ENCODE results near the gene SEC24D. TPM values are rescaled to one million over a fixed set of nuclear protein-coding genes. Genes with fewer than 3 reads are reported as not detected.

Gene SEC24D
- total RNA-seq, 1 donor from 2014 or later: 8.2 TPM

DNA sequence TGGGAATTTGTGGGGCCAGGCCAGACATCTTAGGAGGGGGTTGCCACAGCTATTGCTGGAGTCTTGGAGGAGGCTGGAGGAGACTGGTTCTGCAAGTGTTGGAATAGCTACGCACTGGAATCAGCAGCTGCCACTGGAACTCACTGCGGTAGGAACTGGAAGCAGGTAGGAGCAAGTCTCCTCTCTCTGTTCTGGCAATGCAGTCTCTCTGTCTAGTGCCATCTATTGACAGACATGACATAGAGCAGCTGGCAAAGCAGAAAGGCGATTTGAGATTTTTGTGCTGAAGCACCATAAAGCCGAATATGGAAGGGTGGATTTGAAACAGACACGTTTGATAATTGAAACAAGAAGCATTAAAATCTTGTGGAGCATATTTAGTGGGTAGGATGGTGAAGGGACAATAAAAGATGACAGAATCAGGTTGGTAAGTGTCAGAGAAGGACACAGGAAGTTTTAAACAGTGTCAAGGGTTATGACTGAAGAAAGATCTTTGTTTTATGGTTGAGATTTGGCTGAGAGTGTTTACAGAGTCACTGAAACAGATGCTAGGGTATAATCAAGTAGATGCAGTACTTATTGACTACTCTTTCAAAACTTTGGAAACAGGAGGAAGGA, 29.3 kb upstream of the SEC24D start:
- no peaks in the 10 kb centered on the region for H3K9me3 Mint-ChIP-seq
- no peak overlapping the region for H3K4me3 Mint-ChIP-seq
- no peaks in the 10 kb centered on the region for H3K4me1 Mint-ChIP-seq
- no peak overlapping the region for H3K9ac ChIP-seq
- H3K27ac Mint-ChIP-seq: no peak overlapping the region
- H3K36me3 Mint-ChIP-seq: no peaks in the 10 kb centered on the region
- no peaks in the 10 kb centered on the region for H3K79me2 ChIP-seq (ENCODE audit: low read depth)
- TF ChIP-seq, protein P1, sequence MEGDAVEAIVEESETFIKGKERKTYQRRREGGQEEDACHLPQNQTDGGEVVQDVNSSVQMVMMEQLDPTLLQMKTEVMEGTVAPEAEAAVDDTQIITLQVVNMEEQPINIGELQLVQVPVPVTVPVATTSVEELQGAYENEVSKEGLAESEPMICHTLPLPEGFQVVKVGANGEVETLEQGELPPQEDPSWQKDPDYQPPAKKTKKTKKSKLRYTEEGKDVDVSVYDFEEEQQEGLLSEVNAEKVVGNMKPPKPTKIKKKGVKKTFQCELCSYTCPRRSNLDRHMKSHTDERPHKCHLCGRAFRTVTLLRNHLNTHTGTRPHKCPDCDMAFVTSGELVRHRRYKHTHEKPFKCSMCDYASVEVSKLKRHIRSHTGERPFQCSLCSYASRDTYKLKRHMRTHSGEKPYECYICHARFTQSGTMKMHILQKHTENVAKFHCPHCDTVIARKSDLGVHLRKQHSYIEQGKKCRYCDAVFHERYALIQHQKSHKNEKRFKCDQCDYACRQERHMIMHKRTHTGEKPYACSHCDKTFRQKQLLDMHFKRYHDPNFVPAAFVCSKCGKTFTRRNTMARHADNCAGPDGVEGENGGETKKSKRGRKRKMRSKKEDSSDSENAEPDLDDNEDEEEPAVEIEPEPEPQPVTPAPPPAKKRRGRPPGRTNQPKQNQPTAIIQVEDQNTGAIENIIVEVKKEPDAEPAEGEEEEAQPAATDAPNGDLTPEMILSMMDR (IDR thresholded peaks at IDR 0.05): peak; percentile 74
- no peak for TF ChIP-seq EZH2phosphoT487 (IDR thresholded peaks at IDR 0.05)
- TF ChIP-seq EZH2 (IDR thresholded peaks at IDR 0.05): no peak
- peaks cover 2% of the 10 kb centered on the region for H3K27me3 Mint-ChIP-seq (ENCODE audit: insufficient read depth, low read depth)
- H3K4me3 ChIP-seq: no peak overlapping the region
- H4K20me1 ChIP-seq (ENCODE audit: low read depth): no peaks in the 10 kb centered on the region
- H3K27ac ChIP-seq: no peak overlapping the region
- H3K27me3 ChIP-seq: no peaks in the 10 kb centered on the region
- H3F3A ChIP-seq (ENCODE audit: low read depth): no peaks in the 10 kb centered on the region
- H3K36me3 ChIP-seq: no peaks in the 10 kb centered on the region
- no peaks in the 10 kb centered on the region for H3K9me3 ChIP-seq (ENCODE audit: low read depth)
- peak; percentile 73 for DNase-seq (ENCODE audit: low spot score)
- peaks cover 2% of the 10 kb centered on the region for H3K4me1 ChIP-seq
- peak overlapping the region; percentile 96 for H2AFZ ChIP-seq (replicated peaks)
- no peak overlapping the region for H3K4me2 ChIP-seq

DNA sequence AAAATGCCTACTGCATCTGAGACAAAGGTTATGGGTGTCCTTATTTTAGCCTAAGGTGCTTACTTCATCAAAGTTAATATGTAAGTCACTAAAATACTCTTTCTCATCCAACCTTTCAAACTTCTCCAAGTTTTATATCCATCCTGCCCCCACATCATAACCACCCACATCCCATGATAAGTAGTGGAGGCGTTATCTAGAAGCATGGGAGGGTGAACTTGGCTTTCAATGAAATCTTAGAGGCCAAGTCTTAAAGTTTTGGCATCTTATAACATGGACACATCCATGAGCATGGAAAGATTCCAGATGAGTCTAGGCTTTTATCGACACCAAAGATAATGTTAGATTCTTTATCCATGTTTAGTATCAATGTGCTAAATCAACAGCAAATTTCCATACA, 22.9 kb upstream of the SEC24D start:
- Mint-ChIP-seq H3K27ac (no peak overlapping the region), H3K27me3 (ENCODE audit: insufficient read depth, low read depth) (no peaks in the 10 kb centered on the region), H3K9me3 (no peaks in the 10 kb centered on the region), H3K4me1 (no peaks in the 10 kb centered on the region), H3K36me3 (no peaks in the 10 kb centered on the region), H3K4me3 (no peak overlapping the region)
- no peaks in the 10 kb centered on the region for H3K36me3 ChIP-seq
- H3K27ac ChIP-seq: no peak overlapping the region
- no peak overlapping the region for H3K9ac ChIP-seq
- no peak for DNase-seq (ENCODE audit: low spot score)
- TF ChIP-seq, protein P1 (IDR thresholded peaks at IDR 0.05): no peak
- no peak for TF ChIP-seq EZH2 (IDR thresholded peaks at IDR 0.05)
- no peak for TF ChIP-seq EZH2phosphoT487 (IDR thresholded peaks at IDR 0.05)
- H3K4me3 ChIP-seq: no peak overlapping the region
- no peaks in the 10 kb centered on the region for H4K20me1 ChIP-seq (ENCODE audit: low read depth)
- H3F3A ChIP-seq (ENCODE audit: low read depth): no peaks in the 10 kb centered on the region
- no peak overlapping the region for H2AFZ ChIP-seq (replicated peaks)
- H3K9me3 ChIP-seq (ENCODE audit: low read depth): no peaks in the 10 kb centered on the region
- no peaks in the 10 kb centered on the region for H3K4me1 ChIP-seq
- no peak overlapping the region for H3K4me2 ChIP-seq
- no peaks in the 10 kb centered on the region for H3K27me3 ChIP-seq
- H3K79me2 ChIP-seq (ENCODE audit: low read depth): no peaks in the 10 kb centered on the region

DNA sequence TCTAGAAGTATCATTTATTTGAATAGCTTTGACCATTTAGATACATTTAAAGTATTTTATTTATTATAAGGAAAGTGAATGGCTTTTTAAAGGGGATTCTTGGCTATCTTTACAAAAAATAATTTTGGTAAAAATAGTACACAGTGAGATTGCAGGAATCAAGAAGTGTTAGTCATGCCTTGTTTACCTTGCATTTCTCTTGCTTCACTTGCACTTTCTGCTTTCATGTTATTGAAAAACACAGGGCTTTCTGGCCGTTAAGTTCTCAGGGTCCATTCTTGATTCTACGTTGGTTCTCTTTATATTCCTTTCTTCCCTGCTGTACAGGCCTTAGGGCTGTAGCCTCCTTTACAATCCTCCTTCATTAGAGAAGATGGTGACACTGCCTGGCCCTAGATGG, 21.8 kb upstream of the SEC24D start:
- Histone ChIP-seq H3K9me3 (ENCODE audit: low read depth) (no peaks in the 10 kb centered on the region), H3K9ac (no peak overlapping the region), H3K4me3 (no peak overlapping the region), H2AFZ (replicated peaks) (peak overlapping the region; percentile 43), H3K79me2 (ENCODE audit: low read depth) (no peaks in the 10 kb centered on the region), H3K4me1 (no peaks in the 10 kb centered on the region), H4K20me1 (ENCODE audit: low read depth) (no peaks in the 10 kb centered on the region), H3K36me3 (no peaks in the 10 kb centered on the region), H3F3A (ENCODE audit: low read depth) (no peaks in the 10 kb centered on the region), H3K27ac (no peak overlapping the region), H3K27me3 (no peaks in the 10 kb centered on the region), H3K4me2 (no peak overlapping the region)
- DNase-seq (ENCODE audit: low spot score): no peak
- H3K4me3 Mint-ChIP-seq: no peak overlapping the region
- H3K27me3 Mint-ChIP-seq (ENCODE audit: insufficient read depth, low read depth): no peaks in the 10 kb centered on the region
- H3K27ac Mint-ChIP-seq: no peak overlapping the region
- TF ChIP-seq EZH2phosphoT487 (IDR thresholded peaks at IDR 0.05) (no peak), EZH2 (IDR thresholded peaks at IDR 0.05) (no peak)
- TF ChIP-seq, protein P1 (IDR thresholded peaks at IDR 0.05): no peak
- H3K9me3 Mint-ChIP-seq: no peaks in the 10 kb centered on the region
- no peaks in the 10 kb centered on the region for H3K4me1 Mint-ChIP-seq
- no peaks in the 10 kb centered on the region for H3K36me3 Mint-ChIP-seq

Data from neural progenitor cell (in vitro differentiated cells).